GM18519 (cell line): Measurements from ENCODE around the gene ZNF318.
"Not testable (repeated sequence)": the region's sequence is repeated elsewhere in the genome, so short reads cannot be mapped to it uniquely, and the experiment has no call there.

Experiments used
- ATAC-seq: cut with Tn5 transposase; IDR thresholded peaks from one replicate; pipeline ENCODE4 v1.9.1; 2021; ENCODE audit warnings: mild to moderate bottlenecking, moderate library complexity; ENCODE audit not compliant: unreplicated experiment, low FRiP score

ZNF318 gene

DNA sequence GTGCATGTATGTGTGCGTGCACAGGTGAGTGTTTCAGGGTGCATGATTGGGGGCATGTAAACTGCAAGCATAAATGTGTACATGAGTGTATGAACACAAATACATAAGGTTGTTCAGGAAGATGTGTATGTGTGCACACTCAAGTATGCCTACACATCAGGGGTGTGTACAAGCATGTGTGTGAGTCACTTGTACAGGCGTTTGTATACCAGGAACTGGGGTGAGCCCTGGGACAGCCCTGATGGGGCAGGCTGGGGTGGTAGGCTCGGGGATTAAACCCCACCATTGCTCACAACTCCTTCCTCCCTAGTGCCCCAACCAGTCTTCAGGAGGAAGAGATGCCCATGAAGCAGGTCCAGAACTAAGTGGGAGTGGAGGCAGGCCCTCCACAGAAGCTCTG lies 65.1 kb downstream of the ZNF318 start:
- no peak for ATAC-seq

DNA sequence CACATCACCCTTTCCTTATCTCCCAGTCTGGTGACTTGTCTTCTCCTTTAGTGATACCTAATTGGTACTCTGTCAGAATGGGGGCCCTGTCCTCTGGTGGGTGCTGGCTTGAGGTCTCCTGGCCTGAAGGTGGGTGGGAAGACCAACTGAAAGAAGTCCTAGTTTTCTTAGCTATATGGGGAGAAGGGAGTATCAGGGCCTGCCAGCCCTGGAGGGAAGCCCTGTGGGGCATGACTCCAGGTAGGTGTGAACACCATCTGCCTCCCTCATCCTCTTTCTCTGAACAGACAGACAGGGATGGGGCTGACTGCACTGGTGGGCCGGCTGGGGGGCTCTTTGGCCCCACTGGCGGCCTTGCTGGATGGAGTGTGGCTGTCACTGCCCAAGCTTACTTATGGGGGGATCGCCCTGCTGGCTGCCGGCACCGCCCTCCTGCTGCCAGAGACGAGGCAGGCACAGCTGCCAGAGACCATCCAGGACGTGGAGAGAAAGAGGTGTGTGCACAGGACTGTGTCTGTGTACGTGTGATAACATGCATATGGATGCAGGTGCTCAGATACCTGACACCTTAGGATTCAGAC lies 65.6 kb downstream of the ZNF318 start:
- ATAC-seq = no peak

DNA sequence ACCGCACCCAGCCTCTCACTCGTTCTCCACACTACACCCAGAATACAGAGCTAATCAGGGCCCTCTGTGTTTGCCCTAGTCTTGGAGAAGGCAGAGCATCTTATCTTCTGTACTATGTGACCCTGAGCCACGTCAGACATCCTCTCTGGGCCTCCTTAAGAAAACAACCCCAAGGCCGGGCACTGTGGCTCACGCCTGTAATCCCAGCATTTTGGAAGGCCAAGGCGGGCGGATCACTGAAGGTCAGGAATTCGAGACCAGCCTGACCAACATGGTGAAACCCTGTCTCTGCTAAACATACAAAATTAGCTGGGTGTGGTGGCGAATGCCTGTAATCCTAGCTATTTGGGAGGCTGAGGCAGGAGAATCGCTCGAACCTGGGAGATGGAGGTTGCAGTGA lies 66.4 kb downstream of the ZNF318 start:
- not testable (repeated sequence) for ATAC-seq

DNA sequence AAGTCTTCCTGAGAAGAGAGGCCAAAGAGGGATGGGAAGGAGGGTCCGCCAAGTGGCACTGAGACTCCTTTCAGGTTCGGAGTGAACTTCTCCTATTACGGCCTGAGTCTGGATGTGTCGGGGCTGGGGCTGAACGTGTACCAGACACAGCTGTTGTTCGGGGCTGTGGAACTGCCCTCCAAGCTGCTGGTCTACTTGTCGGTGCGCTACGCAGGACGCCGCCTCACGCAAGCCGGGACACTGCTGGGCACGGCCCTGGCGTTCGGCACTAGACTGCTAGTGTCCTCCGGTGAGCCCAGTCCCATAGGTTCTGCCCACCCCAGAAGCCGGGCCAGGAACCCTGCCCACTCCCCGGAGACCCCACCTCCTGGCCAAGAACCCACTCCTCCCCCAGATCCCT lies 67.3 kb downstream of the ZNF318 start:
- no peak for ATAC-seq

DNA sequence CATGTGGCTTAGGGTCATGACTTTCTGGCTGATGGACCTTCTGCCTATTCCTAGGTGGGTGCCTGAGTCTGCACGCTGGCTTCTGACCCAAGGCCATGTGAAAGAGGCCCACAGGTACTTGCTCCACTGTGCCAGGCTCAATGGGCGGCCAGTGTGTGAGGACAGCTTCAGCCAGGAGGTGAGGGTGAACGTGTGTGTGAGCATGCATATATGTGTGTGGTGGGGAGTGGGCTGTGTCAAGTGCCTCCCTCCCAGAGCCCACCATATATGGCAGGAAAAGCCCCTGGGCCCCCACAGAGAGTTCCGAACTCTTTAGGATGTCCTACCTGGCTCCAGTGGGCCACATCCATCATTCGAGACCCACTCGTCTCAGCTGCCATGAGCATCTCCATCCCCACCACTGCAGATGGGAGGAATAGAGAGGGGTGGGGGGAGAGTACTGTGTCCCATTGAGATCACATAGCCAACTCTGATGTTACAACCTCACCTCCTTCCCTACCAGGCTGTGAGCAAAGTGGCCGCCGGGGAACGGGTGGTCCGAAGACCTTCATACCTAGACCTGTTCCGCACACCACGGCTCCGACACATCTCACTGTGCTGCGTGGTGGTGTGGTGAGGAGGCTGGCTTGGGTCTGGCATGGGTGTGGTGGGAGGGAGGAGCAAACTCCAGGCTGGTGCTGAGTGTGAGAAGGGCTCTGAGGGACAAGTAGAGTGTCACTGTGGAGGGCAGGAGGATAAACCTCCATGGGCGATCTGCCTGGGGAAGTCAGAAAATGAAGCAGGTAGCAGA lies 68.2 kb downstream of the ZNF318 start:
- ATAC-seq = no peak

DNA sequence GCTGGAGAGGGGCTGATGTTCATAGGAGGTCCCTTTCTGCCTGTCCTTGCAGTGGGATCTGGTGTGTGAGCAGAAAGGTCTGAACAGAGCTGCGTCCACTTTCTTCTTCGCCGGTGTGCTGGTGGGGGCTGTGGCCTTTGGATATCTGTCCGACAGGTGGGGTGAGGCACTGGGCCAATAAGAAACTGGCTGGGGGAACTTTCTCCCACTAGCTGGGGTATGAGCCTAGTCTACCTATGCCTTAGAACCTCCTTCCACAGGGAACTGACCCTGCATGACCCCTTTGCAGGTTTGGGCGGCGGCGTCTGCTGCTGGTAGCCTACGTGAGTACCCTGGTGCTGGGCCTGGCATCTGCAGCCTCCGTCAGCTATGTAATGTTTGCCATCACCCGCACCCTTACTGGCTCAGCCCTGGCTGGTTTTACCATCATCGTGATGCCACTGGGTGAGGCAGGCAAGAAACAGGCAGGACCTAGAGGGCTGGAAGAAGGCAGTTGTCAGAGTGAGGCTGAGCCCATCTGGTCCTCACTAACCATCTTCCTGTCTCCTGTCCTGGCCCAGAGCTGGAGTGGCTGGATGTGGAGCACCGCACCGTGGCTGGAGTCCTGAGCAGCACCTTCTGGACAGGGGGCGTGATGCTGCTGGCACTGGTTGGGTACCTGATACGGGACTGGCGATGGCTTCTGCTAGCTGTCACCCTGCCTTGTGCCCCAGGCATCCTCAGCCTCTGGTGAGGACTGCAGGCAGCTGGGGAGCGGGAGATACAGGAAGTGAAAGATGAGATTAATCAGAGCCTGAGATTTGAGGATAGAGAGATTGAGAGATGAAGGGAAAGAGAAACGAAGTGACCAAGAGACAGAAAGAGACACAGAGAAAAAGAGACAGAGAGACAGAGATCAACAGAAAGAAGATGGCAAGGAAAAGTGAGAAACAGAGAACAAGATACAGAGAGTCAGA lies 69.8 kb downstream of the ZNF318 start:
- no peak for ATAC-seq

DNA sequence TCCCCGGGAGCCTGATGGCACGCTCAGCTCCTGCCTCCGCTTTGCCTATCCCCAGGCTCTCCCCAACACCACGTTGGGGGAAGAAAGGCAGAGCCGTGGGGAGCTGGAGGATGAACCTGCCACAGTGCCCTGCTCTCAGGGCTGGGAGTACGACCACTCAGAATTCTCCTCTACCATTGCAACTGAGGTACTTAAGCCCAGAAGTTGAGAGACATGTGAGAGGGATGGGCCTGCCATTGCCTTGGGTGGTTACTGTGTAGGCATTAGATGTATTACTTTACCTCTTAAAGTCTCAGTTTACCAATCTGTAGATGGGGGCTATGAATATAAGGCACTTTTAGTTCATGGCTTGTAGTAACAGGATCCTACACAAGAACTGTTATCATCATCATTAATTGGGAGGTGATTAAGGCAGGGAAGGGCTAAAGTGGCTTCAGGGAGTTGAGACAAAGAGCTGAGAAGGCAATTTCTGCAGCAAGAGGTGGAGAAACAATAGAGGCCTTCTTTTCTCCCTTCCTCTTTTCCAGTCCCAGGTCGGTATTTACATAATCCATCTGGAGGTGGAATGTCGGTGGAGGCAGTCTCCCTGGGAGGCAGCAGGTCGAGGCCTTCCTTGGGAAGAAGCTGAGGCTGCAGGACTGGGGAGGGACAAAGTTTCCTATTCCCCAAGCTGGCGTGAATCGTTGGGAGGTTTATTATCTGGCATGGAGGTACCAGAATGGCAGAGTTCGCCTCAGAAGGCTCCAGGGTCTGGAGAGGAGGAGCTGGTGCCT lies 70.7 kb downstream of the ZNF318 start:
- ATAC-seq = no peak

DNA sequence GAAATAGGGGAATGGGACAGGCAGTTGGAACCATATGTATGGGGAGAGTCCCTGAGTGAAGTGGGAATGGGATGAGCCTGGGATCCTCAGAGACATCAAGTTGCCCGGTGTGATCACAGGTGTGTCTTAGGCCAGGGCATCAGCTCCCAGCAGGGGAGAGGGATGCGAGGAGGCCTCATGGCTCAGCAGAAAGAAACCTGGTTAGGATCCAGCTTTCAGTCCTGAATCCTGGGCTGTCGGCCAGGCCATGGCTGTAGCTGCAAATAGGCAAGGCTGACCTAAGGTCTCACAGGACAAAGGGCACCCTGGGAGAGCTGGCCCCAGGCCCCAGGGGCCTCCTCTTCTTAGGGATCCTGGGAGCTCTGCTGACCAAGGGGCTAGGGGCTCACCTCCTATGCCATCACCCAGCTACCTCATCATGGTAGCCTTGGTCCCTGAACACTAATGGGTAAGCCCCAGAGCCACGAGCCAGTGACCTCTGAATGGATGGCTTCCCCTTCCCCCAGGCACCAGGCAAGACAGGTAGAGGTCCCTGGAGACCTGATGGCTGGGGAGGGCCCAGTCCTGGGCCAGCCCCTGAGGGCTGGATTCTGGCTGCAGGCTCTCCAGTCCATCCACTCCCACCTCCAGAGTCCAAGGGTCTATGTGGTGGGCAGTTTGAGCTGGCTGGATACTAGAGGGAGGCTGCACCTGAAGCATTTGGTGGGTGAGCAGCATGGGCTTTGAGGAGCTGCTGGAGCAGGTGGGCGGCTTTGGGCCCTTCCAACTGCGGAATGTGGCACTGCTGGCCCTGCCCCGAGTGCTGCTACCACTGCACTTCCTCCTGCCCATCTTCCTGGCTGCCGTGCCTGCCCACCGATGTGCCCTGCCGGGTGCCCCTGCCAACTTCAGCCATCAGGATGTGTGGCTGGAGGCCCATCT lies 71.5 kb downstream of the ZNF318 start, which contains the start of gene SLC22A7:
SLC22A7 (plus strand) TSS at position 617 of the 921 bp plus-strand sequence; CDS start at position 716, 99 bp downstream.
- ATAC-seq = no peak

DNA sequence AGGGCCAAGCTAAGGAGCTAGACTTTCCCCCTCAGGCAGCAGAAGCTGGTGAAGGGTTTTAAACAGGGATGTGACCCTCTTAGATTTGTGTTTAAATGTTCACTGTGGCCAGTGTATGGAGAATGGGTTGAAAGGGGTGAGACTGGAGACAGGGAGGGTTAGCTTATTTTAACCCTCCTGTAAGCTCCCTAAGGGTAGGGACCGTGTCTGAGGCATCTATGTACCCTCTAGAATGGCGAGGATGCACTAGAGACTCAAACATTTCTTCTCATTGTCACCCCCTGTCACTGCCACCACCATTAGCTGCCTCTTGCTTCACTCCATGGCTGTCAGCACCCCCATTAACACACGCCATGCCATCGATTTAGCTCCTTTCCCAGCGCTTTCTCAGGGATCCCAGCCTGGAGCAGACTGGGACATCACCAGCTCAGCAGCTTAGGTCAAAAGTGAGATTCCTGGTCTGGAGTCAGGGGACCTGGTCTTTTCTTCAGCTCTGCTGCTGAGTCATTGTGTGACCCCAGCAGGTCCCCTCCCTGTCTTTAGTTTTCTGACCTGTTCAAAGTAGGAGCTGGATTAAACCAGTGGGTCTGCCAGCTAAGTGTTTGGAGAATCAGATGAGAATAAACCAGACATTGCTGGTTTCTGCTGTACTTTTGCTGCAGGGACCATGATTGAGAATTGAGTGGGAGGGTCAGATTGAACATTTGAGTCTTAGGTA lies 72.5 kb downstream of the ZNF318 start:
- no peak for ATAC-seq

DNA sequence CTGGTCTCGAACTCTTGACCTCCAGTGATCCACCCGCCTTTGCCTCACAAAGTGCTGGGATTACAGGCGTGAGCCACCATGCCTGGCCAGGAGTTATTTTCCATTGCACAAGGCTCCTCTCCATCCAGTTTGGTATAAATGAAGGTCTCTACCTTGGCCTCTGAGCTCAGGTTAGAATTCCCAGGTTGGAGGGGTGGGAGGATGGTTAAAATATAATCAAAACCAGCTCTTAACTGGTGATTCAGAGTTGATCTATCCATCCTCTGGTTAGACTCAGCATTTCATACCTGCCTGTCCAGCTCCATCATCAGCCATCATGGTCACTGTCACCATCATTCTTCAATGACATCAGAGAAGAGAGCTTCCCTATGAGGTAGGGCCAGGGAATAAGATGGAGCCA lies 74.0 kb downstream of the ZNF318 start:
- no peak for ATAC-seq

DNA sequence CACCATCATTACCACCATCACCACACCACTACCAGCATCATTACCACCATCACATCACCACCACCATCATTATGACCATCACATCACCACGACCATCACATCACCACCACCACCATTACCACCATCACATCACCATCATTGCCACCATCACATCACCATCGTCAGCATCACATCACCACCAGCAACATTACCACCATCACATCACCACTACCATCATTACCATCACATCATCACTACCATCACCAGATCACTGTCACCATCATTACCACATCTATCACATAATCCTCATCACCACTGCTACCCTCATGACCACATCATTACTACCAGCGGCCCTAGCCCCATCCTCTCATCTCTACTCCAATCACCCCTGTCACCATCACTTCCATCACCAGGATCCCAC lies 74.9 kb downstream of the ZNF318 start:
- ATAC-seq = no peak

DNA sequence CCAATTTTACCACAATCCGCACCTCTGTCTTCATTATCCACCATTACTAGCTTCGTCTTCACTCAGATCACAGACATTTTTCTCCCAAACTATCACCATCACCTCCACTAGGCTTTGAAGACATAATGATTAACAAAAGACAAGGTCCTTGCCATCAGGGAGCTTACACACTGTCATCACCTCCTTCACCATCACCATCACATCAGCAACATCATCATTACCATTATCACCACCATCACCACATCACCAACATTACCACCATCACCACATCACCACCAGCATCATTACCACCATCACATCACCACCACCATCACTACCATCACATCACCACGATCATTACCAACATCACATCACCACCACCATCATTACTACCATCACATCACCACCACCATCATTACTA lies 75.7 kb downstream of the ZNF318 start:
- no peak for ATAC-seq

DNA sequence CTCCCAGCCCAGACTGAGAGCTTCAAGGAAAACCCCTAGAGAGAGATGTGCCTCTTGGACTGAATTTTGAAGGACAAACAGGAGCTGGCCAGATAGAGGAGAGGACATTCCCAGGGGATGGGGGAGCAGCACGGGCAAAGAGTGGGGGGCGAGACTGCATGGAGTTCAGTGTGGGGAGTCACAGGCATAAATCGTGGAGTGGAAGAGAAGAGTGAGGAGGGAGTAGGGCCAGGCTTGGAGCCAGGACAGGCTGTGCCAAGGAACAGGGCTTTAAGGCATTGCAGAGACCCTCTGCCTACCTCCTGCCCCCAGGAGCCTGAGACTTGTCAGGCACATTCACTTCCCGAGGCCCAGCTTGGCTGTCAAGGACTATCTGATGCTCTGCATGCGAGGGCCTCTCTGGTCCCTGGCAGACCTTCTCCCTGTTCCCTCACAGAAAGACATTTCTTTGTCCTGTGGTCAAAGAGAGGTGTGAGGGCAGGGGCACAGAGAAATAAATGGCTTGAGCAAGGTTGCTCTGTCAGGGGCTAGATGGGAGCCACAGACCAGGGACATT lies 76.6 kb downstream of the ZNF318 start:
- no peak for ATAC-seq

DNA sequence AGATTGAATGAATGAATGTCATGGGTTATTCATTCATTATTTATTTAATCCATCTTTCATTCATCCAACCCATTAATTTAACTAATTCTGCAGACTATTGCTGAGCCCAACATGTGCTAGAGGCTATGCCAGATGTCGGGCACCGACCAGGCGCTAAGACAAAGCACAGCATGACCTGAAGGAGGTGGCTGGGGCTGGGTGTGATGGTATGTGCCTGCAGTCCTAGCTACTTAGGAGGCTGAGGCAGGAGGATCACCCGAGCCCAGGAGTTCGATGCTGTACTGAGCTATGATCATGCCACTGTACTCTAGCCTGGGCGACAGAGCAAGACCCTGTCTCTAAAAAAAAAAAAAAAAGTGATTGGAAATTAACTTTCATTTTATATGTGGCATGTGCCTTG lies 77.1 kb downstream of the ZNF318 start:
- no peak for ATAC-seq

DNA sequence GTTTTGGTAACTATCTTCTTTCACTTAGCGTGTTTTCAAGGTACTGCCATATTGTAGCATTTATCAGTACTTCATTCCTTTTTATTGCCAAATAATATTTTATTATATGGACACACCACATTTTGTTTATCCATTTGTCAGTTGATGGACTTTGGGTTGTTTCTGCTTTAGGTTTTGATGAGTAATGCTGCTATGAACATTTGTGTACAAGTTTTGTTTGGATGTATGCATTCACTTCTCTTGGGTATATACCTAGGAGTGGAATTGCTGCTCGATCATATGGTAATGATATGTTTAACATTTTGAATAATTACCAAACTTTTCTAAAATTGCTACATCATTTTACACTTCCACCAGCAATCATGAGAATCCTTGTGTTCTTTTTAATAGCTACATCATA lies 77.7 kb downstream of the ZNF318 start:
- no peak for ATAC-seq

DNA sequence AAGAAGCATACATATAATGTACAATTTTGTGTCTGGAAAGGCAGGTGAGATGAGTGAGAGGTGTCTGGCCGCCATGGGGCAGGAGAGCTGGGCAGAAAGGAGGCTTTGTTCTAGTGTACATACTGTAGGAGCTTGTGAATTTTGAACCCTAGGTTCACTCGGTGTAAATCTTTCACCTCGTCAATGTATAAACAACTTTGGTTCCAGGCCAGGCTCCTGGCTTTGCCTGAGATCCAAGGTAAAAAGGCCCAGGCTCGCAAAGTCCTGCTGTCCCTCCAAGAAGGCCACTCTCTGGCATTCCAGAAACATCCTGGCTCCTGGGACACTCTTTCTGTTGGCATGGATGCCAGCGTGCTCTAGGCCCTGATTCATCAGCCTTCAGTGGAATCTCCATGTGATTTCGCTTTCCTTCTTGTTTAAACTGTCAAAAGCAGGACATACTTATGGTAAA lies 78.5 kb downstream of the ZNF318 start:
- ATAC-seq = no peak

DNA sequence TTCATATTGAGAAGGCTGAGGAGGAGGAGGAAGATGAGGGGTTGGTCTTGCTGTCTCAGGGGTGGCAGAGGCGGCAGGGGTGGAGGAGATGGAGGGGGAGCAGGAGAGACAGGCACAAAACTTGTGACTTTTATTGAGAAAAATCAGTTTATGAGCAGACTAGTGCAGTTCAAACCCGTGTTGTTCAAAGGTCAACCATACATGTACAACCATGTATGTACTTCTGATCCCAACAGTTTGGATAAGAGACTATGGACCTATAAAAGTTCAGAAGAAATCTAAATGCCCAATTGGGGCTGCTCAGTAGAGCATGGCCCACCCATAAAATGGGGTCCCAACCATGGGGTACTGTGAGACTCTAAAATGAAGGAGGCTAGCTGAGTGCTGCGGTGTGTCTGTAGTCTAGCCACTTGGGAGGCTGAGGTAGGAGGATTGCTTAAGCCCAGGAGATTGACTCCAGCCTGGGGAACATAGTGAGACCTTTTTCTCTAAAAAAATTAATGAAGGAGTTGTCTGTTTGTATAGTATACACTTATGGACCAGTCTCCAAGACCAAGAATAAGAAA lies 79.0 kb downstream of the ZNF318 start:
- no peak for ATAC-seq
